GM19035 (cell line): Measurements from ENCODE around the gene TMEM38A.
A peak's percentile ranks its signal among the peaks of the same experiment; 100 is the strongest.

Experiments used
- ATAC-seq: cut with Tn5 transposase; IDR thresholded peaks from one replicate; pipeline ENCODE4 v1.9.1; 2021; ENCODE audit not compliant: unreplicated experiment

Gene TMEM38A

GRCh38 chr19:16660763-16661479 is at the start of gene TMEM38A:
TMEM38A (plus strand) TSS chr19:16661139; CDS start chr19:16661218, 79 bp downstream.
- no peak for ATAC-seq

- ATAC-seq: no peak
Measured at GRCh38 chr19:16612636-16613035, 48.3 kb upstream of the TMEM38A start.

GRCh38 chr19:16613841-16614240 is 47.1 kb upstream of the TMEM38A start:
- ATAC-seq: no peak

- no peak for ATAC-seq
Measured at GRCh38 chr19:16614941-16615340, 46.0 kb upstream of the TMEM38A start.

GRCh38 chr19:16615808-16616207 is 45.1 kb upstream of the TMEM38A start:
- ATAC-seq: no peak

- ATAC-seq: no peak
Measured at GRCh38 chr19:16618248-16618647, 42.7 kb upstream of the TMEM38A start.

GRCh38 chr19:16619457-16619856 is 41.5 kb upstream of the TMEM38A start:
- no peak for ATAC-seq

GRCh38 chr19:16620018-16620417 is 40.9 kb upstream of the TMEM38A start:
- no peak for ATAC-seq

GRCh38 chr19:16620584-16620983 is 40.4 kb upstream of the TMEM38A start:
- no peak for ATAC-seq

GRCh38 chr19:16621165-16621800 is 39.7 kb upstream of the TMEM38A start:
- no peak for ATAC-seq

- no peak for ATAC-seq
Measured at GRCh38 chr19:16623066-16623465, 37.9 kb upstream of the TMEM38A start.

GRCh38 chr19:16623576-16623975 is 37.4 kb upstream of the TMEM38A start:
- no peak for ATAC-seq

- no peak for ATAC-seq
Measured at GRCh38 chr19:16624236-16624635, 36.7 kb upstream of the TMEM38A start.

GRCh38 chr19:16625163-16625958 is 35.6 kb upstream of the TMEM38A start:
- ATAC-seq: no peak

GRCh38 chr19:16626796-16627192 is 34.1 kb upstream of the TMEM38A start:
- no peak for ATAC-seq

GRCh38 chr19:16627193-16627927 is 33.6 kb upstream of the TMEM38A start:
- peak; percentile 6 for ATAC-seq

- ATAC-seq: no peak
Measured at GRCh38 chr19:16627928-16628182, 33.1 kb upstream of the TMEM38A start.

- ATAC-seq: peak; percentile 80
Measured at GRCh38 chr19:16628183-16628983, 32.6 kb upstream of the TMEM38A start, which contains the start of gene MED26. MED26 (minus strand) TSS chr19:16628204; CDS start chr19:16627943, 261 bp downstream.

GRCh38 chr19:16628984-16629691 is 31.8 kb upstream of the TMEM38A start:
- peak; percentile 5 for ATAC-seq

- no peak for ATAC-seq
Measured at GRCh38 chr19:16631465-16631864, 29.5 kb upstream of the TMEM38A start.
